ENCODE results near the gene DENND1B. TPM values are rescaled to one million over a fixed set of nuclear protein-coding genes. Genes with fewer than 3 reads are reported as not detected.

The DENND1B gene
- total and polyA plus RNA-seq, 2 of the 13 experiments (the other 11 are each of a cell fraction or from before 2014, with no cell fraction given) = 2.6 to 5.7 TPM

DNA sequence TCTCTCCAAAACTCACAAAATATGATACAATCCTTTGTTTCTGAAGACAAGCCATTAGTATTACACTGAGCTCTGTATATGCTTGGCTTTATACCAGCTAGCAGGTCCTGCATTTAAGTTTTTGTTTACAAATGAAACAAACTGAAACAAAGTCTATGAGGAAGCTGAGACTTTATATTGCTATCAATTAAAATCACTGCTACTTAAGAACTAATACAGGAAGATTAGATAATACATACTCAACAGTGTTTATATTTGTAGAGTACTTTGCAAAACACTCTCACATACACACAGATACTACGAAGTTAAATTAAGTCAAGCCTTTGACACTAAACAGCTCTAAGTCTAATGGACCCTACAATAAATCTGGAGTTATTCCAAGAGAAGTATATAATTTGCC, 259.9 kb downstream of the DENND1B start (continued):
- TF ChIP-seq ZNF460 (CRISPR knock-in tag; IDR thresholded peaks at IDR 0.05; ENCODE audit: borderline replicate concordance) (no peak), BORCS8-MEF2B (CRISPR knock-in tag; IDR thresholded peaks at IDR 0.05) (no peak), ZNF546 (CRISPR knock-in tag; conservative IDR thresholded peaks at IDR 0.05) (no peak), MTF2 (CRISPR knock-in tag; IDR thresholded peaks at IDR 0.05; ENCODE audit: borderline replicate concordance) (no peak), ZFP36 (IDR thresholded peaks at IDR 0.05; ENCODE audit: borderline replicate concordance, low read depth, low read length, partially characterized antibody) (no peak), ZNF30 (CRISPR knock-in tag; IDR thresholded peaks at IDR 0.05) (no peak), HMG20B (CRISPR knock-in tag; conservative IDR thresholded peaks at IDR 0.05) (no peak), IRX3 (CRISPR knock-in tag; IDR thresholded peaks at IDR 0.05; ENCODE audit: borderline replicate concordance, low read depth) (no peak), HNF4A (CRISPR knock-in tag; IDR thresholded peaks at IDR 0.05) (no peak)
- TF ChIP-seq, protein P1, sequence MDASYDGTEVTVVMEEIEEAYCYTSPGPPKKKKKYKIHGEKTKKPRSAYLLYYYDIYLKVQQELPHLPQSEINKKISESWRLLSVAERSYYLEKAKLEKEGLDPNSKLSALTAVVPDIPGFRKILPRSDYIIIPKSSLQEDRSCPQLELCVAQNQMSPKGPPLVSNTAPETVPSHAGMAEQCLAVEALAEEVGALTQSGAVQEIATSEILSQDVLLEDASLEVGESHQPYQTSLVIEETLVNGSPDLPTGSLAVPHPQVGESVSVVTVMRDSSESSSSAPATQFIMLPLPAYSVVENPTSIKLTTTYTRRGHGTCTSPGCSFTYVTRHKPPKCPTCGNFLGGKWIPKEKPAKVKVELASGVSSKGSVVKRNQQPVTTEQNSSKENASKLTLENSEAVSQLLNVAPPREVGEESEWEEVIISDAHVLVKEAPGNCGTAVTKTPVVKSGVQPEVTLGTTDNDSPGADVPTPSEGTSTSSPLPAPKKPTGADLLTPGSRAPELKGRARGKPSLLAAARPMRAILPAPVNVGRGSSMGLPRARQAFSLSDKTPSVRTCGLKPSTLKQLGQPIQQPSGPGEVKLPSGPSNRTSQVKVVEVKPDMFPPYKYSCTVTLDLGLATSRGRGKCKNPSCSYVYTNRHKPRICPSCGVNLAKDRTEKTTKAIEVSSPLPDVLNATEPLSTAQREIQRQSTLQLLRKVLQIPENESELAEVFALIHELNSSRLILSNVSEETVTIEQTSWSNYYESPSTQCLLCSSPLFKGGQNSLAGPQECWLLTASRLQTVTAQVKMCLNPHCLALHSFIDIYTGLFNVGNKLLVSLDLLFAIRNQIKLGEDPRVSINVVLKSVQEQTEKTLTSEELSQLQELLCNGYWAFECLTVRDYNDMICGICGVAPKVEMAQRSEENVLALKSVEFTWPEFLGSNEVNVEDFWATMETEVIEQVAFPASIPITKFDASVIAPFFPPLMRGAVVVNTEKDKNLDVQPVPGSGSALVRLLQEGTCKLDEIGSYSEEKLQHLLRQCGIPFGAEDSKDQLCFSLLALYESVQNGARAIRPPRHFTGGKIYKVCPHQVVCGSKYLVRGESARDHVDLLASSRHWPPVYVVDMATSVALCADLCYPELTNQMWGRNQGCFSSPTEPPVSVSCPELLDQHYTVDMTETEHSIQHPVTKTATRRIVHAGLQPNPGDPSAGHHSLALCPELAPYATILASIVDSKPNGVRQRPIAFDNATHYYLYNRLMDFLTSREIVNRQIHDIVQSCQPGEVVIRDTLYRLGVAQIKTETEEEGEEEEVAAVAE (CRISPR knock-in tag; IDR thresholded peaks at IDR 0.05; ENCODE audit: borderline replicate concordance) = no peak
- TF ChIP-seq, protein P2, sequence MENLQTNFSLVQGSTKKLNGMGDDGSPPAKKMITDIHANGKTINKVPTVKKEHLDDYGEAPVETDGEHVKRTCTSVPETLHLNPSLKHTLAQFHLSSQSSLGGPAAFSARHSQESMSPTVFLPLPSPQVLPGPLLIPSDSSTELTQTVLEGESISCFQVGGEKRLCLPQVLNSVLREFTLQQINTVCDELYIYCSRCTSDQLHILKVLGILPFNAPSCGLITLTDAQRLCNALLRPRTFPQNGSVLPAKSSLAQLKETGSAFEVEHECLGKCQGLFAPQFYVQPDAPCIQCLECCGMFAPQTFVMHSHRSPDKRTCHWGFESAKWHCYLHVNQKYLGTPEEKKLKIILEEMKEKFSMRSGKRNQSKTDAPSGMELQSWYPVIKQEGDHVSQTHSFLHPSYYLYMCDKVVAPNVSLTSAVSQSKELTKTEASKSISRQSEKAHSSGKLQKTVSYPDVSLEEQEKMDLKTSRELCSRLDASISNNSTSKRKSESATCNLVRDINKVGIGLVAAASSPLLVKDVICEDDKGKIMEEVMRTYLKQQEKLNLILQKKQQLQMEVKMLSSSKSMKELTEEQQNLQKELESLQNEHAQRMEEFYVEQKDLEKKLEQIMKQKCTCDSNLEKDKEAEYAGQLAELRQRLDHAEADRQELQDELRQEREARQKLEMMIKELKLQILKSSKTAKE (CRISPR knock-in tag; IDR thresholded peaks at IDR 0.05; ENCODE audit: borderline replicate concordance) = no peak
